Hepatocyte (in vitro differentiated cells): ENCODE measurements around the gene RGS19. TPM values are rescaled to one million over a fixed set of nuclear protein-coding genes. Genes with fewer than 3 reads are reported as not detected.

Experiments
- DNase-seq: peaks from one replicate; pipeline ENCODE4 v3.0.0-alpha.2; 2016; ENCODE audit warnings: low spot score
- H2AFZ ChIP-seq: fragments of 200-600 bp; sonication (generic); 2 replicates; pipeline ENCODE4 v1.6.0; 2016; ENCODE audit warnings: antibody characterized with exemption, mild to moderate bottlenecking
- H3K27ac ChIP-seq: fragments of 200-600 bp; sonication (generic); 2 replicates; pipeline ENCODE4 v1.5.1; 2016; ENCODE audit warnings: mild to moderate bottlenecking
- H3K27me3 ChIP-seq: fragments of 200-600 bp; sonication (generic); 2 replicates; pipeline ENCODE4 v1.6.1; 2016
- H3K36me3 ChIP-seq: fragments of 200-600 bp; sonication (generic); replicated peaks from 2 replicates; pipeline ENCODE4 v1.5.1; 2016; ENCODE audit warnings: low read depth; ENCODE audit not compliant: insufficient read depth
- H3K4me1 ChIP-seq: fragments of 200-600 bp; sonication (generic); 2 replicates; pipeline ENCODE4 v1.5.1; 2016; ENCODE audit warnings: mild to moderate bottlenecking, moderate library complexity; ENCODE audit not compliant: insufficient read depth
- H3K4me2 ChIP-seq: fragments of 200-600 bp; sonication (generic); 2 replicates; pipeline ENCODE4 v1.6.0; 2016
- H3K4me3 ChIP-seq: fragments of 200-600 bp; sonication (generic); 2 replicates; pipeline ENCODE4 v1.5.1; 2016; ENCODE audit warnings: mild to moderate bottlenecking
- H3K79me2 ChIP-seq: fragments of 200-600 bp; sonication (generic); 2 replicates; pipeline ENCODE4 v1.6.0; 2017; ENCODE audit warnings: mild to moderate bottlenecking
- H3K9me2 ChIP-seq: fragments of 200-600 bp; sonication (generic); replicated peaks from 2 replicates; pipeline ENCODE4 v1.6.0; 2017; ENCODE audit warnings: mild to moderate bottlenecking; ENCODE audit not compliant: insufficient read depth
- H3K9me3 ChIP-seq: fragments of 200-600 bp; sonication (generic); 2 replicates; pipeline ENCODE4 v1.5.1; 2016; ENCODE audit warnings: low read depth, mild to moderate bottlenecking
- H4K20me1 ChIP-seq: fragments of 200-600 bp; sonication (generic); 2 replicates; pipeline ENCODE4 v1.6.0; 2016; ENCODE audit warnings: mild to moderate bottlenecking; ENCODE audit not compliant: insufficient read depth, poor library complexity, severe bottlenecking
- EZH2 ChIP-seq: fragments of 200-600 bp; sonication (generic); IDR thresholded peaks from 2 replicates; pipeline ENCODE4 v1.6.1; 2016; ENCODE audit warnings: antibody characterized with exemption, mild to moderate bottlenecking, borderline replicate concordance
- EZH2phosphoT487 ChIP-seq: fragments of 200-600 bp; sonication (generic); IDR thresholded peaks from one replicate; pipeline ENCODE4 v1.6.1; 2018; ENCODE audit warnings: antibody characterized with exemption, mild to moderate bottlenecking, low read depth, moderate library complexity; ENCODE audit not compliant: unreplicated experiment, severe bottlenecking
- WGBS: methylation state at CpG from one replicate; pipeline ENCODE4 v1.1.6; 2016; ENCODE audit warnings: low lambda C conversion rate; ENCODE audit errors: missing lambda C conversion rate; 5-methylcytosine and 5-hydroxymethylcytosine counted together
- polyA plus RNA-seq: library from polyadenylated mRNA; unstranded; fragments of >200 nt; fragmentation: Nextera tagmentation; extraction: Ambion mirVana; gene quantifications from 2 replicates; pipeline ENCODE4 v1.2.1, GENCODE V29; 2016
- total RNA-seq: library from RNA; depleted of rRNA; stranded (reverse); fragments of >200 nt; gene quantifications from 2 replicates; pipeline ENCODE4 v1.2.3, GENCODE V29; 2014
- TF ChIP-seq, protein P1 (sequence below): fragments of 200-600 bp; sonication (generic); IDR thresholded peaks from 2 replicates; pipeline ENCODE4 v1.5.1; 2016; ENCODE audit warnings: antibody characterized with exemption, mild to moderate bottlenecking; ENCODE audit not compliant: poor library complexity

Gene RGS19
- total and polyA plus RNA-seq, 2 experiments from 2014 or later, result 8.8 to 10.9 TPM

DNA sequence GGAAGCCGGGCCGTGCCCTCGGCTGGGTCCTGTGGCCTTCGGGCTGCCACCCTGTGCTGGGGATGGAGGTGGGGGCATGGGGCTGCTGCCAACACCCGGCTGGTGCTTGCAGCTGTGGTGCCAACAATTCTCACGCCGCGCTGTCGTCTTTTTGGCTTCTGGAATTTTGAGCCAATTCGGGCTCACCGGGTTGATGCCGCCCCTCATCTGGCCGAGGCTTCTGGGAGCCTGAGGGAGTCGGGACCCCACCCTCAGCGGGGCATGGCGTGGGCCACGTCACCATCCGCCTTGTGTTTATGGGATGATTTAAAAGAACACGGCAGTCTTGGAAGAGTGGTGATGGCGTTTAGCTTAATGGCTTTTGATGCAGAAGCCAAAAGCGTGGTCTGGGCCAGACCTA lies 36.7 kb upstream of the RGS19 start:
- Histone ChIP-seq H3K36me3 (no peaks in the 10 kb centered on the region), H3K9me3 (no peaks in the 10 kb centered on the region), H3K27ac (no peak overlapping the region), H3K9me2 (no peaks in the 10 kb centered on the region), H3K4me3 (no peak overlapping the region), H2AFZ (no peak overlapping the region), H3K4me2 (no peak overlapping the region), H3K79me2 (no peaks in the 10 kb centered on the region), H3K4me1 (peaks cover 4% of the 10 kb centered on the region), H4K20me1 (no peaks in the 10 kb centered on the region), H3K27me3 (no peaks in the 10 kb centered on the region)
- TF ChIP-seq, protein P1, sequence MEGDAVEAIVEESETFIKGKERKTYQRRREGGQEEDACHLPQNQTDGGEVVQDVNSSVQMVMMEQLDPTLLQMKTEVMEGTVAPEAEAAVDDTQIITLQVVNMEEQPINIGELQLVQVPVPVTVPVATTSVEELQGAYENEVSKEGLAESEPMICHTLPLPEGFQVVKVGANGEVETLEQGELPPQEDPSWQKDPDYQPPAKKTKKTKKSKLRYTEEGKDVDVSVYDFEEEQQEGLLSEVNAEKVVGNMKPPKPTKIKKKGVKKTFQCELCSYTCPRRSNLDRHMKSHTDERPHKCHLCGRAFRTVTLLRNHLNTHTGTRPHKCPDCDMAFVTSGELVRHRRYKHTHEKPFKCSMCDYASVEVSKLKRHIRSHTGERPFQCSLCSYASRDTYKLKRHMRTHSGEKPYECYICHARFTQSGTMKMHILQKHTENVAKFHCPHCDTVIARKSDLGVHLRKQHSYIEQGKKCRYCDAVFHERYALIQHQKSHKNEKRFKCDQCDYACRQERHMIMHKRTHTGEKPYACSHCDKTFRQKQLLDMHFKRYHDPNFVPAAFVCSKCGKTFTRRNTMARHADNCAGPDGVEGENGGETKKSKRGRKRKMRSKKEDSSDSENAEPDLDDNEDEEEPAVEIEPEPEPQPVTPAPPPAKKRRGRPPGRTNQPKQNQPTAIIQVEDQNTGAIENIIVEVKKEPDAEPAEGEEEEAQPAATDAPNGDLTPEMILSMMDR, result no peak
- TF ChIP-seq EZH2 (no peak), EZH2phosphoT487 (no peak)
- DNase-seq, result no peak
- WGBS, result 90% methylated on average over 21 of the region's 21 CpGs

DNA sequence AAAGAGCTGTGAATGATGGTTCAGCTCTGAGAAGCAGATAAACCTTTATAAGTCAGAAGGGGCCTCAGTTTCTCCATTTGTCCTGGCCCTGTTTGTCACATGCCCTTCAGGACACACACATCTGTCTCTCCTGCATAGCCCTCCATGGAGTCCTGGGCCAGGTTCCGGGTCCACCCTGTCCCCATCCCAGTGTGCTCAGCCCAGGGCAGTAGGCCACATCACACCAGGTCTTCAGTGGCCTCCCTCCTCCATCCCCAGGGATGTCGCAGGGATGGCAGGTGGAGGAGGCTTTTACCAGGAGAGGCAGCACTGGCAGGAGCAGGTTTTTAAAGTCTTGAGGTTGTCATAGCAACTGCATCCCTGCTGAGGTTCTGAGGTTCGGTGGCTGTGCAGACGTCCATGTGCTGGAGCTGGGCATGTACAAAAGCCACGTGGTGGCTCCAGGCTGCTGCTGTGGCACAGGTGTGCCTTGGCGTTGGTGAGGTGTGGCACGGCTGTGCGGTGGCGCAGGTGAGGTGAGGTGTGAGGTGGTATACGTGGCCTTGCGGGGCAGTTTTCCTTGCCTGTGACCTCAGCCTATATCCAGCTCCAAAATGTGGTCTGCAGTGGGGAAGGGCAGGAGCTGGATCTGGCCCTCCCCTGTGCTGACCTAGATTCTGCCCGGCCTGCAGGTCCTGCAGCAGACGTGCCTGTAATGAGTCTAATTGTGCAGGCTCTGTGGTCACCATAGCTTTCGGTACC lies 36.0 kb upstream of the RGS19 start:
- no peaks in the 10 kb centered on the region for H3K27me3 ChIP-seq
- no peaks in the 10 kb centered on the region for H3K9me3 ChIP-seq
- H3K79me2 ChIP-seq, result no peaks in the 10 kb centered on the region
- DNase-seq, result no peak
- H3K27ac ChIP-seq, result no peak overlapping the region
- TF ChIP-seq EZH2 (no peak), EZH2phosphoT487 (no peak)
- TF ChIP-seq, protein P1, result no peak
- no peak overlapping the region for H3K4me2 ChIP-seq
- no peaks in the 10 kb centered on the region for H4K20me1 ChIP-seq
- WGBS, result 77% methylated on average over 14 of the region's 14 CpGs
- no peaks in the 10 kb centered on the region for H3K9me2 ChIP-seq
- H3K36me3 ChIP-seq, result no peaks in the 10 kb centered on the region
- H3K4me1 ChIP-seq, result peaks cover 4% of the 10 kb centered on the region
- H3K4me3 ChIP-seq, result no peak overlapping the region
- H2AFZ ChIP-seq, result no peak overlapping the region

DNA sequence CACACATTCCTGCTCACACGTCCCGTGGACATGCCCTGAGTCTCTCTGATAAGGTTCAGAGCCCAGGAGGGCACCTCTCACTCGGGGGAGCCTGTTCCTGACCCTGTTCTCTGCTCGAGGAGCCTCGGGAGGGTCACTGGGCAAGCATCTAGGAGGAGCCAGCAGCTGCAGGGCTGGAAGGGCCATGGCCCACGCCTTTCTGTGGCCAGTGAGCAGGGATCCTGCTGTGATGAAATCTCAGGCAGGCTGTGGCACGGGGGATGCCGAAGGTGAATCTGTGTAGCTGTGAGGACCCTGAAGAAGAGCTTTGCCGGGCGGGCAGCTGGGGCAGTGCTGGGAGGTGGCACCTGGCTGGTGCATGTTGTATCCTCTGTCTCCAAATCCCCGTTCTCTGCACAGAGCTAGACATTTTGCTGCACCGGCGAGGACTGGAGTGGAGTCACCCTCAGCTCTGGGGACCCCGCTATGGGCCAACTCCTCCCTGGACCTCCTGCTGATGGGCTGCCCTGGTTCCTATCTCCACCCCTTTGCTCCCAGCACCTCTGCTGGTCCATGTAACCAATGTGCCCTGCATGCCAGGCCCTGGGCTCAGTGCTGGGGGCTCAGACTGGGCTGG lies 35.1 kb upstream of the RGS19 start:
- WGBS, result 80% methylated on average over 14 of the region's 14 CpGs
- Histone ChIP-seq H3K79me2 (no peaks in the 10 kb centered on the region), H2AFZ (no peak overlapping the region), H3K27ac (no peak overlapping the region), H4K20me1 (no peaks in the 10 kb centered on the region), H3K36me3 (no peaks in the 10 kb centered on the region), H3K4me2 (no peak overlapping the region), H3K27me3 (no peaks in the 10 kb centered on the region), H3K4me3 (no peak overlapping the region), H3K4me1 (no peaks in the 10 kb centered on the region), H3K9me3 (no peaks in the 10 kb centered on the region), H3K9me2 (no peaks in the 10 kb centered on the region)
- DNase-seq, result no peak
- TF ChIP-seq, protein P1, result no peak
- no peak for TF ChIP-seq EZH2phosphoT487
- TF ChIP-seq EZH2, result no peak
